ENCODE data around the gene ZNF280D. TPM values are rescaled to one million over a fixed set of nuclear protein-coding genes. Genes with fewer than 3 reads are reported as not detected.

ZNF280D gene
- total and polyA plus RNA-seq, 2 of the 13 experiments (the other 11 are each of a cell fraction or from before 2014, with no cell fraction given), result 7.1 to 11.9 TPM

GRCh38 chr15:56716334-56716733 is 17.0 kb downstream of the ZNF280D start (continued):
- TF ChIP-seq ZNF501 (CRISPR knock-in tag; IDR thresholded peaks at IDR 0.05) (no peak), ZMYM4 (CRISPR knock-in tag; IDR thresholded peaks at IDR 0.05) (no peak), ZSCAN5A (CRISPR knock-in tag; IDR thresholded peaks at IDR 0.05; ENCODE audit: borderline replicate concordance) (no peak)

- no peak overlapping the region for H3K27ac ChIP-seq (ENCODE audit: extremely low read length, insufficient read depth, low read length)
- H3K4me2 ChIP-seq (ENCODE audit: low read depth, low read length), result no peak overlapping the region
- no peak overlapping the region for H2AFZ ChIP-seq (ENCODE audit: low read length)
- ChIA-PET CTCF (ENCODE audit: low intra/inter-chr PET ratio, low total read pairs) (no interaction called here), POLR2A (no interaction called here)
- no peaks in the 10 kb centered on the region for H3K36me3 ChIP-seq (replicated peaks in 1 of 2; ENCODE audit: control insufficient read depth in 1 of 2, insufficient read depth in 2 of 2, low read length in 2 of 2)
- no peaks in the 10 kb centered on the region for H3K4me1 ChIP-seq (ENCODE audit: insufficient read depth, low read length)
- BruUV-seq (replicated peaks), result no TSS peak
- no peak overlapping the region for H3K9ac ChIP-seq (ENCODE audit: insufficient read depth, low read depth, low read length)
- H3K79me2 ChIP-seq (ENCODE audit: insufficient read depth, low read length), result no peaks in the 10 kb centered on the region
- H3K4me3 ChIP-seq (replicated peaks in 1 of 3; ENCODE audit: insufficient read depth in 1 of 3, low read depth in 2 of 3, low read length in 3 of 3), result no peak overlapping the region
- no peak for DNase-seq (ENCODE audit: low spot score)
- no peaks in the 10 kb centered on the region for H3K9me3 ChIP-seq (ENCODE audit: low read length)
- intact Hi-C loops (cut with micrococcal nuclease; ENCODE audit: unreplicated experiment), result loop anchor here (5.0 kb wide), 1 partner anchor 33 kb away; no protein-coding TSS in a partner anchor
- no peak for ATAC-seq
- no peak for FAIRE-seq
- TF ChIP-seq ARID3A (IDR thresholded peaks at IDR 0.05; ENCODE audit: low read depth, low read length), result no peak
- no peak for TF ChIP-seq THAP9 (CRISPR knock-in tag; IDR thresholded peaks at IDR 0.05; ENCODE audit: borderline replicate concordance)
- no peak for TF ChIP-seq ZNF382 (CRISPR knock-in tag; IDR thresholded peaks at IDR 0.05; ENCODE audit: borderline replicate concordance)
- no peak for TF ChIP-seq EEA1 (CRISPR knock-in tag; IDR thresholded peaks at IDR 0.05; ENCODE audit: borderline replicate concordance)
- no peak for TF ChIP-seq IKZF4 (CRISPR knock-in tag; IDR thresholded peaks at IDR 0.05; ENCODE audit: borderline replicate concordance, low read depth, not compliant biosample characterization)
- no peak for TF ChIP-seq GLI4 (CRISPR knock-in tag; IDR thresholded peaks at IDR 0.05; ENCODE audit: borderline replicate concordance)
- TF ChIP-seq DPF2 (CRISPR knock-in tag; IDR thresholded peaks at IDR 0.05; ENCODE audit: borderline replicate concordance, low read depth), result no peak
- no peak for TF ChIP-seq ZNF34 (CRISPR knock-in tag; IDR thresholded peaks at IDR 0.05; ENCODE audit: borderline replicate concordance)
- no peak for TF ChIP-seq ZNF883 (CRISPR knock-in tag; IDR thresholded peaks at IDR 0.05; ENCODE audit: not compliant biosample characterization)
- TF ChIP-seq PATZ1 (CRISPR knock-in tag; IDR thresholded peaks at IDR 0.05), result no peak
- TF ChIP-seq ZNF629 (CRISPR knock-in tag; conservative IDR thresholded peaks at IDR 0.05), result no peak
- no peak for TF ChIP-seq MTA3 (CRISPR knock-in tag; IDR thresholded peaks at IDR 0.05)
- H4K20me1 ChIP-seq (ENCODE audit: insufficient read depth, low read length), result no peaks in the 10 kb centered on the region
- H3K27me3 ChIP-seq (ENCODE audit: control insufficient read depth in 1 of 2, insufficient read depth in 2 of 2, low read length in 2 of 2), result no peaks in the 10 kb centered on the region
- in situ Hi-C loops (cut with HindIII; ENCODE audit: extremely low pct_ligation_motif_present, low pct_unique_long_range_greater_than_20kb), result no loop called here
Measured at GRCh38 chr15:56715220-56715619, 18.1 kb downstream of the ZNF280D start.
